HG03575 (cell line): ENCODE data around the gene DDX10.

Experiments used
- ATAC-seq: cut with Tn5 transposase; IDR thresholded peaks from one replicate; pipeline ENCODE4 v1.9.1; 2021; ENCODE audit not compliant: unreplicated experiment, insufficient number of reproducible peaks, low FRiP score; ENCODE audit errors: extremely low read depth

Gene DDX10

GRCh38 chr11:108852701-108853100 is 187.8 kb downstream of the DDX10 start:
- no peak for ATAC-seq

- no peak for ATAC-seq
These were observed 188.3 kb downstream of the DDX10 start for GRCh38 chr11:108853151-108853550.

- ATAC-seq: no peak
These were observed 189.0 kb downstream of the DDX10 start for GRCh38 chr11:108853864-108854263.

- ATAC-seq: no peak
These were observed 189.5 kb downstream of the DDX10 start for GRCh38 chr11:108854346-108854745.

- no peak for ATAC-seq
These were observed 192.5 kb downstream of the DDX10 start for GRCh38 chr11:108857382-108857781.

- no peak for ATAC-seq
These were observed 193.8 kb downstream of the DDX10 start for GRCh38 chr11:108858622-108859021.

GRCh38 chr11:108859510-108859909 is 194.6 kb downstream of the DDX10 start:
- no peak for ATAC-seq

GRCh38 chr11:108863528-108863927 is 198.7 kb downstream of the DDX10 start:
- ATAC-seq: no peak

GRCh38 chr11:108865406-108865805 is 200.5 kb downstream of the DDX10 start:
- ATAC-seq: no peak

- ATAC-seq: no peak
These were observed 201.9 kb downstream of the DDX10 start for GRCh38 chr11:108866781-108867180.

GRCh38 chr11:108870373-108871020 is 205.6 kb downstream of the DDX10 start:
- no peak for ATAC-seq

GRCh38 chr11:108871152-108871551 is 206.3 kb downstream of the DDX10 start:
- ATAC-seq: no peak

- no peak for ATAC-seq
These were observed 207.0 kb downstream of the DDX10 start for GRCh38 chr11:108871867-108872266.

GRCh38 chr11:108872781-108873291 is 208.0 kb downstream of the DDX10 start:
- no peak for ATAC-seq

GRCh38 chr11:108873310-108873709 is 208.4 kb downstream of the DDX10 start:
- no peak for ATAC-seq

GRCh38 chr11:108873941-108874340 is 209.1 kb downstream of the DDX10 start:
- no peak for ATAC-seq

GRCh38 chr11:108875134-108875533 is 210.3 kb downstream of the DDX10 start:
- ATAC-seq: no peak

GRCh38 chr11:108877178-108877577 is 212.3 kb downstream of the DDX10 start:
- no peak for ATAC-seq

GRCh38 chr11:108880510-108880909 is 215.6 kb downstream of the DDX10 start:
- ATAC-seq: no peak

GRCh38 chr11:108881131-108881530 is 216.3 kb downstream of the DDX10 start:
- no peak for ATAC-seq

- no peak for ATAC-seq
These were observed 217.5 kb downstream of the DDX10 start for GRCh38 chr11:108882211-108882831.
